ENCODE measurements around the gene OGFOD3. TPM values are rescaled to one million over a fixed set of nuclear protein-coding genes. Genes with fewer than 3 reads are reported as not detected.

Gene OGFOD3
- total and polyA plus RNA-seq, 5 donors: 27.9 to 34.0 (median 28.9) TPM

DNA sequence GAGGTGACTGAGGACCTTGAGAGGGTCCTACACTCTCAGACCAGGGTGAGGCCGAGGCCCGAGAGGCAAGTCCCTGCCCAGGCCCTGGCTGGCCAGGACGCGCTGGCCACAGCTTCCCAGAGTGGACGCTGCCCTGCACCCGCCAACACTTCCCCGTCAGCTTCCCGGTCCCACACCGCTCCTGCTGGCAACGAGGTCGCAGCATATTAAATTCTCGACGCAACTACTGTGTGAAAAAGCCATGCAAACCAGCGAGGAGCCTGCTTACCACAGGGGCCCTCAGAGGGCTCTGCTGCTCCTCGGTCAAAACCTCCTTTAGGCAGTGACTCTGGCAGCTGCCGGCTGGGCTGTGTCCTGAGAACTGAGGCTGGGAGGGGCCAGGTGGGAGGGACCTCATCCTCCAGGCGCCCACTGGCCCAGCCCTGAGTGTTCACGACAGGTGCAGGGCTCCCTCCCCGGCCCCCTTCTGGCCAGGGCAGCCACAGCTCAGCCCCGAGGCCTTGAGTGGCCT is 61.5 kb downstream of the OGFOD3 start:
- H3K4me1 ChIP-seq (ENCODE audit: control insufficient read depth, insufficient read depth, low read length): no peaks in the 10 kb centered on the region
- DNase-seq: no peak
- no peak overlapping the region for H3K4me3 ChIP-seq (ENCODE audit: low read length)
- peak in 1 of 2 donors; percentile 23 for ATAC-seq
- no peaks in the 10 kb centered on the region for H3K9me3 ChIP-seq (ENCODE audit: control insufficient read depth, low read length)
- 57% methylated on average over 20 of the region's 20 CpGs for WGBS
- no peak overlapping the region for H3K27ac ChIP-seq (ENCODE audit: low read length)
- no peaks in the 10 kb centered on the region for H3K27me3 ChIP-seq (ENCODE audit: control insufficient read depth, insufficient read depth)
- intact Hi-C loops (cut with DNase I): loop anchor here (2.0 to 10.0 kb wide), 5 partner anchors 50 to 418 kb away; partner anchors contain the start of genes HEXD (in 1 of the 4) and OGFOD3 (in 1 of the 4)

DNA sequence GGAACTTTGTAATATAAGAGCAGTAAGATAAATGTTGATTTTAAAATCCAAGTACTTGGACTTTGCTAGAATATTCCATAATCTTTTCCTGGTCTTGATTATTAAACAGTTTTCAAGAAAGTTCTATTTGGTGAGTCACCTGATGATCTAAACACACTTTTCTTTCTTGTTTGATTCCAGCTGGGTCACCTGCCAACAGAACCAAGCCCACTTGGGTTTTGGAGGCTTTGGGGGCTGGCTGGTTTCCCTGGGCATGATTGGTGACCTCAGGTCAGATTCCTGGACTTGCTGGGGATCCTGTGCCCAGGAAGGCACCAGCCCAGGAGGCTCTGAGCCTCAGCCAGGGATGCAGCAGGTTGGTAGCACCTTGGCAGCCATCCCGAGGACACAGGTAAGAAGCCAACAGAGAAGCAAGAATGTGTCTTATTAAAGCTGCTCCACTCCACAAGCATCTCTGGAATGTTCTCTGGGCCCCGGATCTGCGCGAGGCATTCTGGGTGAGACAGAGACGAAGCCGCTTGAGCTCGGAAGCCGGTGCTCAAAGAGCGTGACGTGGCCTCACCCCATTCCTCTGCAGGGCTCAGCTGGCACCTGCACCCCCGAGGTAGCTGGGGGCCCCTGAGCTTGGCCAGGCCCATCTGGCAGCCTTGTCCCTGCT is 62.5 kb downstream of the OGFOD3 start:
- no peaks in the 10 kb centered on the region for H3K9me3 ChIP-seq (ENCODE audit: control insufficient read depth, low read length)
- intact Hi-C loops (cut with DNase I): loop anchor here (2.0 to 10.0 kb wide), 5 partner anchors 51 to 419 kb away; partner anchors contain the start of genes HEXD (in 1 of the 4) and OGFOD3 (in 1 of the 4)
- H3K27ac ChIP-seq (ENCODE audit: low read length): no peak overlapping the region

DNA sequence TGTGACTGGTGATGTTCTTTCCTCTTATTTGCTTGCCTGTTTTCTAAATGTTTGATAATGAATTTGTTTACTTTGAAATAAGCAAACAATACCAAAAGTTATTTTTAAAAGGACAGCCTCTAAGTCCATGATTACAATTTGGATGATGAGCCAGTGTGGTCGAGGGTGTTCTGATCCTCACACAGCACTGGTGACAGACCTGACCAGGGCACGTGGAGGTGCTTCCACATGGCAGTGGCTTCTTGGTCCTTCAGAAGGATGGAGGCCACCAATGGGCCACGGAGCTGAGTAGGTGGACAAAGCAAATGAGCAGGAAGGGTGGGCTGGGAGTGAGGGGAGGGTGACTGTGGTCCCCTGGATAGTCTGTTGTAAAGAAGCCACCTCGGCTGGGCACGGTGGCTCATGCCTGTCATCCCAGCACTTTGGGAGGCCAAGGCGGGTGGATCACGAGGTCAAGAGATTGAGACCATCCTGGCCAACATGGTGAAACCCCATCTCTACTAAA is 63.5 kb downstream of the OGFOD3 start:
- DNase-seq (peak in 1 of 3 donors; percentile 25), ATAC-seq (no peak)
- H3K27me3 ChIP-seq (ENCODE audit: control insufficient read depth, insufficient read depth): no peaks in the 10 kb centered on the region
- H3K9me3 ChIP-seq (ENCODE audit: control insufficient read depth, low read length): no peaks in the 10 kb centered on the region
- no peak overlapping the region for H3K4me3 ChIP-seq (ENCODE audit: low read length)
- WGBS: 86% methylated on average over 7 of the region's 7 CpGs
- intact Hi-C loops (cut with DNase I): loop anchor here (5.0 to 10.0 kb wide), 5 partner anchors 52 to 420 kb away; partner anchors contain the start of genes HEXD (in 2 of the 4) and OGFOD3 (in 2 of the 4)
- no peak overlapping the region for H3K27ac ChIP-seq (ENCODE audit: low read length)
- no peaks in the 10 kb centered on the region for H3K4me1 ChIP-seq (ENCODE audit: control insufficient read depth, insufficient read depth, low read length)

More for the DNA sequence above, 62.5 kb downstream of the OGFOD3 start:
- no peaks in the 10 kb centered on the region for H3K27me3 ChIP-seq (ENCODE audit: control insufficient read depth, insufficient read depth)
- H3K4me3 ChIP-seq (ENCODE audit: low read length): no peak overlapping the region
- H3K4me1 ChIP-seq (ENCODE audit: control insufficient read depth, insufficient read depth, low read length): no peaks in the 10 kb centered on the region
- ATAC-seq (no peak), DNase-seq (peak in 1 of 3 donors; percentile 46)
- WGBS: 51% methylated on average over 11 of the region's 11 CpGs

DNA sequence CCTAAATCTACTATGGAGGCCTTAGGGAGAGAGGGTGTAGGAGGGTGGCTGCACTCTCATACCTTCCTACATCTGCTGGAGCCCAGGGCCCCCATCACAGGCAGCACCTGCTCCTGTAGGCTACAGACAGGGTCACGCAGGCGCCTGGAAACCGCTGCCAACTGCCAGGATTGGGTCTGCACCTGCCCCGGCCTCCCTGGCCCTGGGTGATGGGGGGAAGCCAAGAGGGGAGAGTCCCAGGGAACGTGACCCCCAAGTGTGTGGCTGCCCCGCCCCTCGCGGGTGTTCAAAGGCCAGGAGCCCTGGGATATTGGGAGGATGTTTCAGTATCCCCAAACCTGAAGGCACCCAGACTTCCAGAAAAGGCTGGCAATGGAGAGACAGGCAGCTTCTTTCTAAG is 64.9 kb downstream of the OGFOD3 start:
- peak in 1 of 3 donors; percentile 42 for DNase-seq
- 91% methylated on average over 8 of the region's 8 CpGs for WGBS
- Histone ChIP-seq H3K9me3 (ENCODE audit: control insufficient read depth, low read length) (no peaks in the 10 kb centered on the region), H3K4me3 (ENCODE audit: low read length) (no peak overlapping the region), H3K4me1 (ENCODE audit: control insufficient read depth, insufficient read depth, low read length) (no peaks in the 10 kb centered on the region), H3K27me3 (ENCODE audit: control insufficient read depth, insufficient read depth) (no peaks in the 10 kb centered on the region), H3K27ac (ENCODE audit: low read length) (no peak overlapping the region)
- intact Hi-C loops (cut with DNase I): loop anchor here (5.0 to 10.0 kb wide), 4 partner anchors 61 to 421 kb away; partner anchors contain the start of genes HEXD (in 2 of the 4) and OGFOD3 (in 2 of the 4)
- no peak for ATAC-seq

DNA sequence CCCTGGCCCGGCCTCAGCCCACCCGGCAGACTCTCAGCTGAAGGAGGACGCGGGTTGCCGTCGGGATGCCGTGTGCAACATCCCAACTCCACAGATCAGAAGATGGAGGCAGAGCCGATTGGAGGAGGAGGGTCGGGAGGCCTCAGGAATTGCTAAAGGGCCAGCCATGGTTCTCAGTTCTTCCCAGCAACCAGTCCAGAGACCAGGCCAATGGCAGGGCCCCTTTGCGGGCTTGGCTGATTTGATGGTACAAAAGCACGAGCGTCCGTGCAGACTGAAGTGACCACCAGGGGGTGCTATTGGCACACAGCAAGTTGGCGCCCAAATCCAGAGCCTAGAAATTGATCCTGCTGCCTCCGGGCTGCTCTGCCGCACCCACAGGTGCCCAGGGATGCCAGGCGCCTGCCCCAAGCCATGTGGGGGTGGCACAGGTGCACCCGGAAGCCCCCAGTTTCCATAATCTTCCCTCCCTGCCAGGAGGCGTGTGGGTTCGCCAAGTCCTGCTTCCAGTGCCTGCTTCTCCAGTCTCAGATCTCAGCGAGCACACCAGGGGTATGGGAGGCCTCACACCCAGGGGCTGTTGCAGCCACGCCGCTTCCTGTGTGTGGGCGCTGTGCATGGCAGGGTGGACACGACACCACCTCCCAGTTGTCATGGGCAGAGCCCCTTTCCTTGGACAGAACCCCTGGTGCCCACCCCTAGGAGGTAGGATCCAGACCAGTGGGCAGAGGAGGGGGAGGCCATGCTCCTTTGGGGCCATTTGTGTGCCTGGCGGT is 66.5 kb downstream of the OGFOD3 start:
- Histone ChIP-seq H3K4me3 (ENCODE audit: low read length) (no peak overlapping the region), H3K9me3 (ENCODE audit: control insufficient read depth, low read length) (no peaks in the 10 kb centered on the region), H3K27me3 (ENCODE audit: control insufficient read depth, insufficient read depth) (no peaks in the 10 kb centered on the region), H3K4me1 (ENCODE audit: control insufficient read depth, insufficient read depth, low read length) (no peaks in the 10 kb centered on the region), H3K27ac (ENCODE audit: low read length) (no peak overlapping the region)
- intact Hi-C loops (cut with DNase I): loop anchor here (1.0 to 10.0 kb wide), 5 partner anchors 62 to 423 kb away; partner anchors contain the start of genes HEXD (in 2 of the 4) and OGFOD3 (in 2 of the 4)
- ATAC-seq (peak; percentile 72 to 87), DNase-seq (peak; percentile 85 to 93 (median 86))
- 40% methylated on average over 26 of the region's 26 CpGs for WGBS

DNA sequence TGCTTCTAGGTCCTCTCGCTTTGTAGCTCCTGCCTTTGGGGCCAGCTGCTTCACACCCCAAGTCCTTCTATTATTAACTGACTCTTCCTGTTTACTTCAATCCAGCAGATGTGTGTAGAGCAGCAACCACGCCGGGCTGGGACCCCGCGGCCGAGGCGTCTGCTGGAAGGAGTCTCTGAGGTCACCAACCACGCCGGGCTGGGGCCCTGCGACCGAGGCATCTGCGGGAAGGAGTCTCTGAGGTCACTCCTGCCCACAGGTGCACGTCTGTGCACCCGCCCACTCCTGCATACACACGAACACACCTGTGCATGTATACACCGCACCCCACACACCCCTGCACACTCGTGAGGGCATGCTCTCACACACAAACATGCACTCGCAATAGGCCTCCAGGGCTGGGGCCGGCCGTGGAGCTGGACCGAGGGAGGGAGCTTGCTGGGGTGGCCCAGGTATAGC is 67.1 kb downstream of the OGFOD3 start:
- DNase-seq: no peak
- Histone ChIP-seq H3K27me3 (ENCODE audit: control insufficient read depth, insufficient read depth) (no peaks in the 10 kb centered on the region), H3K27ac (ENCODE audit: low read length) (no peak overlapping the region), H3K4me1 (ENCODE audit: control insufficient read depth, insufficient read depth, low read length) (no peaks in the 10 kb centered on the region), H3K4me3 (ENCODE audit: low read length) (no peak overlapping the region), H3K9me3 (ENCODE audit: control insufficient read depth, low read length) (no peaks in the 10 kb centered on the region)
- intact Hi-C loops (cut with DNase I): loop anchor here (1.0 to 10.0 kb wide), 5 partner anchors 63 to 424 kb away; partner anchors contain the start of genes HEXD (in 2 of the 4) and OGFOD3 (in 2 of the 4)
- 62% methylated on average over 21 of the region's 21 CpGs for WGBS
- peak; percentile 4 to 14 for ATAC-seq

DNA sequence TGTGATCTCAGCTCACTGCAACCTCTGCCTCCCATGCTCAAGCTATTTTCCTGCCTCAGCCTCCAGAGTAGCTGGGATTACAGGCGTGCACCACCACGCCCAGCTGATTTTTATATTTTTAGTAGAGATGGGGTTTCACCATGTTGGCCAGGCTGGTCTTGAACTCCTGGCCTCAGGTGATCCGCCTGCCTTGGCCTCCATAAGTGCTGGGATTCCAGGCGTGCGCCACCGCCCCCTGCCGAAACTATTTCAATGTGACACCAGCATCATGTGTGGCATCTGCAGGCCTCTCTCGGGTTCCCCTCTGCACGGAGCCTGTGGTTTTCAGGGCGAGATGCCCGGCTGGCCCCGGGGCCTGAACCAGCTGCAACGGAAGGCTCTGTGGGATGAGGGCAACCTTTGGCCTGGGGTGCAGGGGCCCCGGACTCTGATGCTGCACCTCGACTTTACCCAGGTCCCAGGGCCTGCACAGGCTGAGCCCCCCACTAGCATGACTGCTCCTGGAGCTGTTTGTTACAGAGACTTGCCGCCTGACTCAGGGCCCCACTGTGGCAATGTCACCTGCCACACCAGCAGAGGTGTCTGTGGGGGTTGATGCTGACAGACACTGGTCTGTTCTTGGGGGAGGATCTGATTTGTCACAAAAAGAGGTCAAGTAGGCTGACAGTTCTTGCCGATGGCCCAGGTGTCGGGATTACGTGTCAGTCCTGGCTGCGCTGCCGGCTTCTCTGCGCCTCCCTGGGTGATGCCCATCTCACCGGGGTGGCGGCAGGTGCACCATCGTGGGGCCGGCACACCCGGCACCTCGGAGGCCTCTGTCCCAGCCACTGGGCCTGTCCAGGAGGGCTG is 68.0 kb downstream of the OGFOD3 start:
- Histone ChIP-seq H3K9me3 (ENCODE audit: control insufficient read depth, low read length) (no peaks in the 10 kb centered on the region), H3K4me3 (ENCODE audit: low read length) (no peak overlapping the region), H3K27me3 (ENCODE audit: control insufficient read depth, insufficient read depth) (no peaks in the 10 kb centered on the region), H3K27ac (ENCODE audit: low read length) (no peak overlapping the region), H3K4me1 (ENCODE audit: control insufficient read depth, insufficient read depth, low read length) (no peaks in the 10 kb centered on the region)
- intact Hi-C loops (cut with DNase I): loop anchor here (1.0 to 10.0 kb wide), 5 partner anchors 64 to 424 kb away; partner anchors contain the start of genes HEXD (in 2 of the 4) and OGFOD3 (in 2 of the 4)
- WGBS: 86% methylated on average over 28 of the region's 28 CpGs
- DNase-seq (no peak), ATAC-seq (no peak)

DNA sequence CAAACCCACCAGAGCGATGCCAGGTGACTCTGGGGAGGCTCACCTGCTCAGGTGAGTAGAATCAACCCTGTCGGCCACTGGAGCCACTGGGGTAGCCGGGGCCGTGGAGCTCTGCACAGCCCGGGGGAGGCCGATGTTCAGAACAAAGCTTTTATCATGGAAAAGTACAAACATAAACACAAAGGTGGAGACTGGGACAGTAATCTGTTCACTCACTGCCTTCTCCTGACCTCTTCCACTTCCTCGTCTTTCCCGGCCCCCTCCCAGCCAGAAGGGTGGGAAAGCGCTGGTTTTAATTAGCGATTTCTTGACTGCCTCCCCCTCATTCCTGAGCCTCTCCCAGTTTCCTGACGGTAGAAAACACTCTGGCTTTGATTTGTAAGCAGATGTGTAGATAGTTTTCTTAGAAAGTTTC is 69.1 kb downstream of the OGFOD3 start:
- 35% methylated on average over 11 of the region's 11 CpGs for WGBS
- no peak overlapping the region for H3K27ac ChIP-seq (ENCODE audit: low read length)
- no peaks in the 10 kb centered on the region for H3K9me3 ChIP-seq (ENCODE audit: control insufficient read depth, low read length)
- H3K4me1 ChIP-seq (ENCODE audit: control insufficient read depth, insufficient read depth, low read length): no peaks in the 10 kb centered on the region
- no peaks in the 10 kb centered on the region for H3K27me3 ChIP-seq (ENCODE audit: control insufficient read depth, insufficient read depth)
- H3K4me3 ChIP-seq (ENCODE audit: low read length): no peak overlapping the region
- intact Hi-C loops (cut with DNase I): no loop called here
- DNase-seq (peak in 1 of 3 donors; percentile 31), ATAC-seq (no peak)

DNA sequence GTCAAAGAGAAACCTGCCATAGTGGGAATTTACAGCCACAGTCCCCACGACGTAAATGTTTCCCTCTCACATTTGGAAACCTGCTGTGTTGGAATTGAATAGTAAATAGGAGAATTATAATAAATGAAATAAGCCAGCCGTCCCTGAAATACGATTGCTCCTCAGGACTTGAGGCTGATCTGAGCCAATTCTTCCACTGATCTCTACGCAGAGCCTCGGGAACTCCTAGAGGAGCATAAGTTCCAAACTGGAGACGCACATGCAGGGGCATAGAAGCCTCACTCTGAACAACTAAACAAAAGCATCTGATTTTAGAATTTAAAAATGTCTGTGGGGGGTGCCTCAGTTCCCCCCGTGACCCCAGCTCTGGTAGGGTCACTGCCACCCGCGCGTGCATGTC is 69.5 kb downstream of the OGFOD3 start:
- no peak for DNase-seq
- H3K4me1 ChIP-seq (ENCODE audit: control insufficient read depth, insufficient read depth, low read length): no peaks in the 10 kb centered on the region
- ATAC-seq: no peak
- H3K9me3 ChIP-seq (ENCODE audit: control insufficient read depth, low read length): no peaks in the 10 kb centered on the region
- no peaks in the 10 kb centered on the region for H3K27me3 ChIP-seq (ENCODE audit: control insufficient read depth, insufficient read depth)
- WGBS: 50% methylated on average over 11 of the region's 11 CpGs
- no peak overlapping the region for H3K27ac ChIP-seq (ENCODE audit: low read length)
- intact Hi-C loops (cut with DNase I): no loop called here
- no peak overlapping the region for H3K4me3 ChIP-seq (ENCODE audit: low read length)

DNA sequence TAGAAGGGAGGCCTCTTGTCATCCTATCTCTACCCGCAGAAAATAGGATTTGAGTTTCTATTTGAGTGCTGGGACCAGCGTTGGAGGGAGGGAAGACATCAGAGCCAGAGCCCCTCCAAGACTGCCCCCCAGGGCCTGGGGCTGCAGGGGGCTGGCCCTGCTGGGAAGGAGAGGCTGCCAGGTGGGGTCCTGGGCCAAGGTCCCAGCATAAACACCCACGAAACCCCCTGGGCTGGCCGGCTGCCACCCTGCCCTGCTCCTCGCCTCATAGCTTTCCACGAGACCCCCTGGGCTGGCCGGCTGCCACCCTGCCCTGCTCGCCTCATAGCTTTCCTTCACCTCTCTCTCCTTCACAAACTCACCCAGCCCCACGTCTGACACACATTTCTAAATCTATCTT is 70.0 kb downstream of the OGFOD3 start:
- Histone ChIP-seq H3K4me3 (ENCODE audit: low read length) (no peak overlapping the region), H3K27me3 (ENCODE audit: control insufficient read depth, insufficient read depth) (no peaks in the 10 kb centered on the region), H3K4me1 (ENCODE audit: control insufficient read depth, insufficient read depth, low read length) (no peaks in the 10 kb centered on the region), H3K27ac (ENCODE audit: low read length) (no peak overlapping the region), H3K9me3 (ENCODE audit: control insufficient read depth, low read length) (no peaks in the 10 kb centered on the region)
- DNase-seq (peak in 1 of 3 donors; percentile 57), ATAC-seq (no peak)
- intact Hi-C loops (cut with DNase I): no loop called here
- 61% methylated on average over 9 of the region's 9 CpGs for WGBS

Data from right cardiac atrium (tissue), 5 donors.